ENCODE results near the gene OR1J4.
"Not testable (repeated sequence)": the region's sequence is repeated elsewhere in the genome, so short reads cannot be mapped to it uniquely, and the experiment has no call there.

Gene OR1J4, protein sequence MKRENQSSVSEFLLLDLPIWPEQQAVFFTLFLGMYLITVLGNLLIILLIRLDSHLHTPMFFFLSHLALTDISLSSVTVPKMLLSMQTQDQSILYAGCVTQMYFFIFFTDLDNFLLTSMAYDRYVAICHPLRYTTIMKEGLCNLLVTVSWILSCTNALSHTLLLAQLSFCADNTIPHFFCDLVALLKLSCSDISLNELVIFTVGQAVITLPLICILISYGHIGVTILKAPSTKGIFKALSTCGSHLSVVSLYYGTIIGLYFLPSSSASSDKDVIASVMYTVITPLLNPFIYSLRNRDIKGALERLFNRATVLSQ

DNA sequence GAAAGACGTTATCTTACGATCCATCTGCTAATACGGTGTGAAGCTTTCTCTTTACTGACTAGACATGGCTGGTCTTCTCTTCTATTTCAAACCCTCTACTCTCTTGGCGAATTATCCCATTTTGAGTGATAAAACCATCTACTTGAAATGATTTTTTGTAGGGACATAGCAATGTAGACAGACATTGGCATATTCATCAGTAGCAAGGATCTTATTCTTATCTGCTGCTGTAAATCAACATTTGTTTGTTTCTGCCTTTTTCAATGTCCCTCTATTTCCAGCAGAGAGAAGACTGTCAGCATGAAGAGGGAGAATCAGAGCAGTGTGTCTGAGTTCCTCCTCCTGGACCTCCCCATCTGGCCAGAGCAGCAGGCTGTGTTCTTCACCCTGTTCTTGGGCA lies at the start of gene OR1J4:
Gene OR1J4, plus strand, starts transcription at position 301 of the 400 bp plus-strand sequence. Its CDS starts 0 bp downstream, at position 301.
- DNase-seq (ENCODE audit: low read depth in 3 of 3) = no peak

DNA sequence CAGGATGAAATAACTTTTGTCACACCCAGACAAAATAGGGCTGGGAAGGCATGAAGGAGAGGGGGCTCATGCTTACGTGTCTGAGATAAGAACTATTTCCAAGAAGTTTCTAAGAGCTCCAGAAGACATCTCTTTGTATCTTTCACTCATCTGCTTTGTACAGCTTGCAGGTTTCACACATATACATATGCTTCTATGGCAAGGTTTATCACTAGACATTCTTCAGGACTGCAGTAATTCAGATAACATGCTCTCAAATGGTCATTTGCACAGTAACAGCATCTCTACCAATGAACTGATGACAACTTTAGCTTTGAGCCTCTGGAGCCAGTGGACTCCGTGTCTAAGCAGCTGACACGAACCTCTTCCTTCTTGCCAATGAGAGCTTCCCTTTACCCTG lies 44.4 kb upstream of the OR1J4 start:
- no peak for DNase-seq (ENCODE audit: low read depth in 3 of 3)

DNA sequence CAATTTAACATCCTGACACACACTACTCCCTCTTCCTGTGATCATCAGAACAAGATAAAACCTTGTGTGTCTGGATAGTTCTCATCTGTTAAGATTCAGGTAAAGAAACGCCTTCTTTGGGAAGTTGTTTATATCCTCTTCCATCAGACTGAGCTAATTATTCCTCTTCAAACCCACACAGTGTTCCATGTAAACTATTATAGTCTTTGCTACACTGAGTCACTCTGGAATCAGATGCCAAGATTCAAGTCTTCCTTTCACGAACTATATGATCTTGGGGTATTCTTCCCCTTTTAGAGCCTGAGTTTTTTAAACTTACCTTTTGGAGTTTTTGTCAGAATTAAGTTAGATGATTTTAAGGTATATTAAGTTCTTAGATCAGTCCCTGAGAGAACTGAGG lies 43.2 kb upstream of the OR1J4 start:
- no peak for DNase-seq (ENCODE audit: low read depth in 3 of 3)

DNA sequence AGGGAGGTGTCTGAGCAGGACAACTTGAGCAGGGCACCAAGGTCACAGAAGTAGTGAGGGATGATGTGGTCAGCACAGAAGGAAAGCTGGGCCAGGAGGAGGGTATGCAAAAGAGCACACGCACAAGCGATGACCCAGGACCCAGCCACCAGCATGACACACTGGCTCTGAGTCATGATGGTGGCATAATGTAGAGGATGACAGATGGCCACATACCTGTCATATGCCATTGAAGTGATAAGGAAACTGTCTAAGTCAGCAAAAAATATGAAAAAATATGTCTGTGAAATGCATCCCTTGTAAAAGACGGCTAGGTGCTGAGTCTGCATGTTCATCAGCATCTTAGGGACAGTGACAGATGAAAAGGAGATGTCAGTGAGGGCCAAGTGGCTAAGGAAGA lies 41.6 kb upstream of the OR1J4 start:
- no peak for DNase-seq (ENCODE audit: low read depth in 3 of 3)

DNA sequence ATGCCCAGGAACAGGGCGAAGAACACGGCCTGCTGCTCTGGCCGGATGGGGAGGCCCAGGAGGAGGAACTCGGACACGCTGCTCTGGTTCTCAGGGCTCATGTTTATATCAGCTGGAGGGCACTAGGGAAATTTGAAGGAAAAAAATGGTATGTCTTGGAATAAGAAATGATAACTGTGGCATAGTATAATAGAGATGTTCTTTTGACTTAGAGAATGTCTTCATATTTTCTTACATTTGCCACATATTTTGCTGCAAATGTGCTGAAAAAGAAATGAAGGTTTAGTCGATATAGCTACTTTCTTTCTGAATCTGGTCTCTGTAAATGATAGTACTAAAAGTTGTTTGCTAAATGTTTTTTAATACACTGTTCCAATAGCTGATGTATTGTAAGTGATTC lies 41.1 kb upstream of the OR1J4 start, which contains the start of gene OR1J1:
Gene OR1J1, minus strand, starts transcription at position 101 of the 400 bp plus-strand sequence. Its CDS starts 0 bp downstream, at position 101.
- no peak for DNase-seq (ENCODE audit: low read depth in 3 of 3)

DNA sequence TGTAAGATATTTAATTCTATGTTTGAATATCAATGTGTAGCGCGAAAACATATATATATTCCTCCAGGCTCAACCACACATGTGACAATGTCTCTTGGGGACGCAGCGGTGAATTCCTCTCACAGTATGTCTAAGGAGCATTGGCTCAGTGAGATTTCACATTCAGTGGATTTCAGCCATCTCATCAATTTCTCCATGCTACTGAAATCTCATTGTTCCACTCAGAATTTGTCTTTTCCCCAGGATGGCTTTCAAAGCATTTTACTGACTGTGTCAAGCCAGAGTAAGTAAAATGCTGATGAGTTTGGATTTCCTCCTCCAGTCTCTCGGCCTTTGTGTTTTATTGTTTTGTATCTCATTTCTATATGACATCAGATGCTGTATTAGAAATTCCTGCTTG lies 39.9 kb upstream of the OR1J4 start:
- DNase-seq (ENCODE audit: low read depth in 3 of 3) = no peak

DNA sequence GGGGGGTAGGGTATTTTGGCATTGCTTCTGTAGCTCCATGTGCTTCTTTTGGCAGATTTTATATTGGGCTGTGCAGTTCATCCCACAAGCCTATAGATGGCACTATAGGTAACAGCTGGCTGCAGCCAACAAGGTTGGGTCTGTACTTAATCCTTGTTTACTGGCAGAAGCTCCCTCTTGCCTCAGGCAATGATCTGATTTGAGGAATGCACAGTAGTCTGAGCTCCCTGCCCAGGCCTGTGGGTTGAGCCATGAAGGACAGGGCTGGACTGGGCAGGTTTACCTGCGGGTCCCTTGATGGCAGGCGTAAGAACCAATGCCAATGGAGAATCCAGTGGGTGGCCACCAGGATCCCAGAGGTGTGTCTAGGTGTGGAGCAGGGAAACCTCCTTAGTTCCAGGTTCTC lies 20.1 kb upstream of the OR1J4 start:
- DNase-seq (ENCODE audit: low read depth in 3 of 3) = no peak

DNA sequence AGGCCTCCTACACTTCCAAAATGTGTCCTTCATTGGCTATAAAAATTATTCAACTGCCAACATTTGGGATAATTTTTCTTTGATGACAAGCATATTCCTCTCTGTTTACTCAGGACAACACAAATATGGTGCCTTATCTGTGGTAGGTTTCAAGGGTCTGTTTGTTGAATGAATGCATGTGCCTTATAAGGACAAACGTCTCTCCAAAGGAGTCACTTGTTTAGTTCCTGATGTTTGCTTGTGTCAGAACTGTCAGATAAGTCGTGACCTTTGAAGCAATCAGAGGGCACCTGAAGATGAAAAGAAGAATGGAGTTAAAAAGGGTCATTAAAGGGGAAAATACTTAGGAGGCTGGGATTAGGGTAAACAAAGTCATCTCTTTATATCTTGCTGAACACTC lies 12.0 kb upstream of the OR1J4 start:
- DNase-seq (ENCODE audit: low read depth in 3 of 3) = no peak

DNA sequence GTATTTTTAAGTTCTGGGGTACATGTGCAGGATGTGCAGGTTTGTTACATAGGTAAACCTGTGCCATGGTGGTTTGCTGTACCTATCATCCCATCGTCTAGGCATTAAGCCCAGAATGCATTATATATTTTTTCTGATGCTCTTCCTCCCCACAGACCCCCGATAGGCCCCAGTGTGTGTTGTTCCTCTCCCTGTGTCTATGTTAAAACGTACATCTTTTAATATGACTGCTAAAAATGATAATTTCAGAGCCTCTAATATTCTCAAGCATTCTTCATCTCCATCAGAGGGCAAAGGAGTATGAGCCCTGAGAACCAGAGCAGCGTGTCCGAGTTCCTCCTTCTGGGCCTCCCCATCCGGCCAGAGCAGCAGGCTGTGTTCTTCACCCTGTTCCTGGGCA lies 8.4 kb upstream of the OR1J4 start, which contains the start of gene OR1J2:
Gene OR1J2, plus strand, starts transcription at position 301 of the 400 bp plus-strand sequence. Its CDS starts 0 bp downstream, at position 301.
- no peak for DNase-seq (ENCODE audit: low read depth in 3 of 3)

DNA sequence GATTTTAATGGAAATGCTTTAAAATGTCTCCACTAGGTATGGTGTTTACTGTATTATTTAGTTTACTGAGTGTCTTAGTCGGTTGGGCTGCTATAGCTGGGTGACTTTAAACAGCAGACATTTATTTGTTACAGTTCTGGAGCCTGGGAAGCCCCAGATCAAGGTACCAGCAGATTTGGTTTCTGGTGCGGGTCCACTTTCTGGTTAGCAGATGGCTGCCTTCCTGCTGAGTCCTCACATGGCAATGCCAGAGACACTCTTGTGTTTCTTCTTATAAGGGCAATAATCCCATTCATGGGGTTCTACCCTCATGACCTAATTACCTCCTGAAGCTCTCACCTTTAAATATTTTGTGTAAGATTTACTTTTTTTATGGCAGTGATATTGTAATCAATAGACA lies 715 bp upstream of the OR1J4 start:
- no peak for DNase-seq (ENCODE audit: low read depth in 3 of 3)

DNA sequence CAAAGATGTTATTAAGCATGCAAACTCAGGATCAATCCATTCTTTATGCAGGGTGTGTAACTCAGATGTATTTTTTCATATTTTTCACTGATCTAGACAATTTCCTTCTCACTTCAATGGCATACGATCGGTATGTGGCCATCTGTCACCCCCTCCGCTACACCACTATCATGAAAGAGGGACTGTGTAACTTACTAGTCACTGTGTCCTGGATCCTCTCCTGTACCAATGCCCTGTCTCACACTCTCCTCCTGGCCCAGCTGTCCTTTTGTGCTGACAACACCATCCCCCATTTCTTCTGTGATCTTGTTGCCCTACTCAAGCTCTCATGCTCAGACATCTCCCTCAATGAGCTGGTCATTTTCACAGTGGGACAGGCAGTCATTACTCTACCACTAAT lies 435 bp downstream of the OR1J4 start:
- DNase-seq (ENCODE audit: low read depth in 3 of 3) = no peak

DNA sequence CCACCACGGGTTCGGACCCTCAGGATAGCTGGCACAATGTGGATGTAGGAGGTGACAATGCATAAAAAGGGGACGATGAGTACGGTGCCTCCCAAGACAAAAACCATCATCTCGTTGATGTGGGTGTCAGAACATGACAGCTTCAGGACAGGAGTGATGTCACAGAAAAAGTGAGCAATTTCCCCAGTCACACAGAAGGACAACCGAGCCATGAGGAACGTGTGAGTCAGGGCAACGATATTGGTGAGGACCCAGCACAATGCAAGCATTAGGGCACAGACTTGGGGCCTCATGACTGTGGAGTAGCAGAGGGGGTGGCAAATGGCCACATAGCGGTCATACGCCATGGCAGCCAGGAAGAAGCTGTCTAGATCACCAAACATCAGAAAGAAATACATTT lies 7.7 kb downstream of the OR1J4 start:
- no peak for DNase-seq (ENCODE audit: low read depth in 3 of 3)

DNA sequence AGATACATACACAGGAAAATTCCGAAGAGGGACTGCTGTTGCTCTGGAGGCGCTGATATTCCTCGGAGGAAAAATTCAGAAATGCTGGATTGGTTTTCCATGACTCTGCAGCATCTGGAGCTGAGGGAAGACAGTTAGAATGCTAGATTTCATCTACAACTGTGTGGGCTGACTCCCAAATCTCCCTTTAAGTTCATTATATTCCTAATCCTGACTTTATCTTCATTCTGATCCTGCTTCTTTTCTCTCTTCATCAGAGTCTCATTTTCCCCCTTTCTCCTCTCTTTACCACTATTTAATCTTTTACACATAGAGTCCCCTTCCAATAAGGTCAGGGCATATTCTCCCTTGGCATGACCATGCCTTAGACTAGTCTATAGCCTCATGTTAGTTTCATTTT lies 8.3 kb downstream of the OR1J4 start, which contains the start of gene OR1N1:
Gene OR1N1, minus strand, starts transcription at position 101 of the 400 bp plus-strand sequence. Its CDS starts 0 bp downstream, at position 101.
- DNase-seq (ENCODE audit: low read depth in 3 of 3) = no peak

DNA sequence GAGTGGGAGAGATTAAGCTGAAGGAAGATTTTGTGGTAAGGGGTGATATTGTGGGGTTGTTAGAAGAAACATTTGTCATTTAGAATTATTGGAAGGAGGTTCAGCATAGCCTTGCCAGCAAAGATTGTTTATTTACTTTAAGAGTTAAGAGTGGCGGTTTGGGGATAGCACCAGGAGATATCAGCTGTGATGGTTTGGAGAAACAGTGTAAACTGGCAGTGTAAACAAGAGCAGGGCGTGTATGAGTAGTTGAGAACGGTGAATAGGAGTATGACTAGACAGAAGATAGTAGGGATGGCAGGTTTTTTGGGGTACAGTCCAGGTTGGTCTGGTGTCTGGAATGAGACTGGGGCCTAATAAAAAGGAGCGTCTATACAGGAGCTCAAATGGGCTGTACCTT lies 12.2 kb downstream of the OR1J4 start:
- DNase-seq (ENCODE audit: low read depth in 3 of 3) = not testable (repeated sequence)

DNA sequence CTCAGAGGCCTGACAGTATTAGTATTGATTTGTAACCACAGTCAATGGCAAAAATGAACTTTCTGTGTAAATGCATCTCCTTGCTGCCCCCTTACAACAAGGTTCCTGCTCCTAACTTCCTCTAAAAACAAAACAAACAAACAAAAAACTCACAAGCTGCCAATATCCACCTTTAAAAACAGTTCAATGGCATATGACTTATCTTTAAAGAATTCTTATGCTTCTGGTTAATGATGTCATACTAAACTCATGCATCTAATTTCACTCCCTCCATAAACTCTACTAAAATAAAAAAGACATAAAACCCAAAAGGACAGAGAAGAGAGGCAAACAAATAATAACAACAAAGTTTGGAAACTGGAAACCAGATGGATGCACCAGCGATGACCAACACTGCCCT lies 17.2 kb downstream of the OR1J4 start:
- DNase-seq (ENCODE audit: low read depth in 3 of 3) = no peak

DNA sequence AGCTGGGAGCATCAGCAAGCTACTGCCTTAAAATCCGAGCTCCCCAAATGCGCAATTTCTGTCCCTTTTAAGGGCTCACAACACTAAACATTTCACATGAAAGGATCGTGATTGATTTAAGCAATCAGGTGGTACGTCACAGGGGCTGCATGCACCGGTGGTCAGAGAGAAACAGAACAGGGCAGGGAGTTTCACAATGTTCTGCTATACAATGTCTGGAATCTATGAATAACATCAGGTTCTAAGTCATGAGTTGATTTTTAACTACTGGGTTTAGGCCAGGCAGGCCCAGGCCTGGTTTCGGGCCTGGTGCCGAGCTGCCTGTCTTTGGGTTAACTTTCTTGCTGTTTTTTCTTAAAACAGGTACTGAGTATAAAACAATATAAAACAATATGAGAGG lies 18.1 kb downstream of the OR1J4 start:
- DNase-seq (ENCODE audit: low read depth in 3 of 3) = not testable (repeated sequence)

DNA sequence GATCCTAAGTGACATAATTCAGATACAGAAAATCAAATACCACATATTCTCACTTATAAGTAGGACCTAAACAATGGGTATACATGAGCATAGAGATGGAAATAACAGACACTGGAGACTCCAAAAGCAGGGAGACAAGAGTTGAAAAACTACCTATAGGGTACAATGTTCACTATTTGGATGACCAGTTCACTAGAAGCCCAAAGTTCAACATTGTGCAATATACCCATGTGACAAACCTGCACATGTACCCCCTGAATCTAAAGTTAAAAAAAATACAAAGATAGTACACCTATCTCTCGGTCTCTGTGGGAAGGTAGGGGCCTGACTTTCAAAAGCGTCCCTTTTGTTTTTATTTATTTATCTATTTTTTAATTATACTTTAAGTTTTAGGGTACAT lies 19.8 kb downstream of the OR1J4 start:
- no peak for DNase-seq (ENCODE audit: low read depth in 3 of 3)

DNA sequence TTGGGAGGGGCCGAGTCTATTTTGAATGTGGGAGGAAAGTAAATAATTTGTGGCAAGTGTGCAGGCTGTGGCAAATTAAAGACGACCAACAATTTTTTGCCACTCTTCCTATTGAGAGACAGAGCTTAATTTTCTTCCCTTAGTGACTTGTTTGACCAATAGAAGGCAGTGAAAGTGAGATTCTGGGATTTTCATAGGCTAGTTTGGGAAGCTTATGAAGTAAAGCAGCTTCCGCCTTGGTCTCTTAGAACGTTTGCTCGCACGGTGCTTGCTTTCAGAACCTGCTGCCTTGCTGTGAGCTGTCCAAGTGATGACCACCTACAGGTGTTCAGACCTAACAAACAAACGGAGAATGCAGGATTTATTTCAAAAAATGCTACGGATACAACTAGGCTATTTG lies 27.3 kb downstream of the OR1J4 start:
- DNase-seq (ENCODE audit: low read depth in 3 of 3) = no peak

DNA sequence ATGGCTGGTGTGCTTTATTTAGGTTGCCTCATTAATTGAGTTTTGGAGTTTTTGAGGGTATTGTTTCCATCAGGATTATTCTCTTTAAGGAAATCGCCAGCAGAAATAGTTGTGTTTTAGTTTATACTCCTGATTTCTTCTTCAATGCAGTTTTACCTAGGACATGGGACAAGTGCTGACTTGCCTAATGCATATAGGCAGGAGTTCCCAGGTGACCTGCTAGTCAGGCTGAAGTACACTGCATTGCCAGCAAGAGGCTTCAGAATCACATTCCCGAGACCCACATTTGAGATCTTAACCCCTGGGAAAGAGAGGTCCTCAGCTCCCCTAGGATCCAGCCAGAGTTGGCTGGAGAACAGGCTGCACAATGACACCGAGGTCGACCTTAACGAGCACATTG lies 32.4 kb downstream of the OR1J4 start:
- no peak for DNase-seq (ENCODE audit: low read depth in 3 of 3)

DNA sequence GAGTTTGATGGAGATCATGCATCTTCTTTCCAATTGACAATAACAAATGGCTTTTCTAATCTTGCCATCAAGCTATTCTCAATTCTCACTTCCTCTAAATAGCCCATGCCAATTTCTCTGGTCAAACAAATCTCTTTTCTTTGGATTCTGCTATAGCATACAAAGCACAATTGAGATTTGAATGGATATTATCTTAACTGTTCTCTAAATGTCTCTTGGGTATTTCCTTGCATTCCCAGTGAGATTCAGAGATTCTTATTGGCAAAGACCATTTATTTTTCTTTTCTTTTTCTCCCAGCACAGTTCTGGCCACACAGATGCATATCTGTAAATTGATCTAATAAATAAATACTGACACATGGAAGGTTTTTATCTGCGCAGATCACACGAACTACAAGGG lies 33.9 kb downstream of the OR1J4 start, which contains the start of gene OR1N2:
Gene OR1N2, plus strand, starts transcription at position 301 of the 400 bp plus-strand sequence. CDS start 100 bp downstream, outside the sequence.
- DNase-seq (ENCODE audit: low read depth in 3 of 3) = no peak

DNA sequence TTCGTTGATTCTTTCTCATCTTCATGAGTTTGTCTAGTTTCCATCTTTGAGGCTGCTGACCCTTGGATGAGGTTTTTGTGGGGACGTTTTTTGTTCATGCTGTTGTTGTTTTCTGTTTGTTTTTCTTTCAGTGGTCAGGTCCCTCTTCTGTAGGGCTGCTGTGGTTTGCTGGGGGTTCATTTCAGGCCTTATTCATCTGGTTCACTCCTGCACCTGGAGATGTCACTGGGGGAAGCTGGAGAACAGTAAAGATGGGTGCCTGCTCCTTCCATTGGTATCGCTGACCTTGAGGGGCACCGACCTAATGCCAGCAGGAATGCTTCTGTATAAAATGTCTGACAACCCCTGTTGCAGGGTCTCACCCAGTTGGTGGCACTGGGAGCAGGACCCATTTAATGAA lies 42.5 kb downstream of the OR1J4 start:
- DNase-seq (ENCODE audit: low read depth in 3 of 3) = no peak

DNA sequence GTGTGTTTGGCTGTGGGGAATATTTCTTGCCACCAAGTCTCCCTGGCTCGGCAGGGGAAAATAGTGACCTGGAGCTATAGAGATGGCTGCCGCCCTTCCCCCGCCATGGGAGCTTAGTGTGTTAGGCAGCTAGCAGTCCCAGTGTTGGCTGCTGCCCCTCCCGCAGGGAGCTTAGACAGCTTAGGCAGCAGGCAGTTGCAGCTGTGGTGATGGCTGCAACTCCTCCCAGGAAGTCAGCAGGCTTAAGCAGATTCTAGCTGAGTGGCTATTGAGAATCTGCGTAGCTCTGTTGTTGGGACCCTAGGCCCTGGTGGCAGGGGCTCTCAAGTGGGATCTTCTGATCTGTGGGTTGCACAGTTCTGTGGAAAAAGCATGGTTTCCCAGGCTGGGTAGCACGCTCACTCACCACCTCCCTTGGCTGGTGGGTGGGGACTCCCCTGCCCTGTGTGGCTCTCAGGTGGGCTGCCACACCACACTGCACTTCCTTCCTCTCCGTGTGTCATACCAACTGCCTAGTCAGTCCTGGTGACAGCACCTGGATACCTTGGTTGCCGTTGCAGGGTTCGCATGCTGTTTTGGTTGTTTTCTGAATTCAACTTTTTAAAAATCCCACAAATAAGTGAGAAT lies 43.3 kb downstream of the OR1J4 start:
- no peak for DNase-seq (ENCODE audit: low read depth in 3 of 3)

DNA sequence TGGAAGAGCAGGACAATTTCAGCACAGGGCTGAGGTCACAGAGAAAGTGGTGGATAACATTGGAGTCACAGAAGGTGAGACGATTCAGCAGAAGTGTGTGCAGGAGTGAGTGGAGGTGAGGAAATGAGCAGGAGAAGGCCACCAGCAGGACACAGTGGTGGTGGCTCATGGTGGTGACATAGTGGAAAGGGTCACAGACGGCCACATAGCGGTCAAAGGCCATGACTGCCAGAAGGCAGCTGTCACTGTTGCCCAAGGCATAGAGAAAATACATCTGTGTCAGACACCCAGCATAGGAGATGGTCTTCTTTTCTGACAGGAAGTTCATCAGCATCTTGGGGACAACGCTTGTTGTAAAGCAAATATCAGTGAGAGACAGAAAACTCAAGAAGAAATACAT lies 49.0 kb downstream of the OR1J4 start:
- no peak for DNase-seq (ENCODE audit: low read depth in 3 of 3)
